Stimulated activated CD4-positive, alpha-beta T cell treated with anti-CD3 and anti-CD28 coated beads, Interleukin-12 subunit alpha, Interleukin-12 subunit beta, amount 100 ng/mL, for 24 hours (primary cell): ENCODE data around the gene ITIH1.
"Not testable (repeated sequence)": the region's sequence is repeated elsewhere in the genome, so short reads cannot be mapped to it uniquely, and the experiment has no call there.

Experiments
- DNase-seq, 2 experiments: peaks; one replicate each; pipeline ENCODE4 v3.0.0-alpha.2; 2020; ENCODE audit warnings: low read depth in 2 of 2

ITIH1 gene

GRCh38 chr3:52774066-52774713 lies 3.2 kb upstream of the ITIH1 start:
- DNase-seq, result no peak

- no peak for DNase-seq
These were observed 2.2 kb upstream of the ITIH1 start for GRCh38 chr3:52774901-52775864.

- no peak for DNase-seq
These were observed 1.5 kb upstream of the ITIH1 start for GRCh38 chr3:52775877-52776276.

GRCh38 chr3:52776486-52776885 lies 913 bp upstream of the ITIH1 start:
- DNase-seq, result not testable (repeated sequence)

- no peak for DNase-seq
These were observed 783 bp downstream of the ITIH1 start for GRCh38 chr3:52777959-52778805.

GRCh38 chr3:52779011-52779836 lies 1.8 kb downstream of the ITIH1 start:
- no peak for DNase-seq

- DNase-seq, result no peak
These were observed 2.6 kb downstream of the ITIH1 start for GRCh38 chr3:52779837-52780585.

GRCh38 chr3:52781741-52782140 lies 4.3 kb downstream of the ITIH1 start:
- no peak for DNase-seq

- DNase-seq, result no peak
These were observed 5.2 kb downstream of the ITIH1 start for GRCh38 chr3:52782412-52783210.

- no peak for DNase-seq
These were observed 5.8 kb downstream of the ITIH1 start for GRCh38 chr3:52783211-52783555.

GRCh38 chr3:52784021-52784621 lies 6.7 kb downstream of the ITIH1 start:
- DNase-seq, result no peak

- no peak for DNase-seq
These were observed 7.7 kb downstream of the ITIH1 start for GRCh38 chr3:52784931-52785590.

GRCh38 chr3:52786330-52787215 lies 9.2 kb downstream of the ITIH1 start:
- DNase-seq, result no peak

GRCh38 chr3:52787246-52787645 lies 9.8 kb downstream of the ITIH1 start:
- no peak for DNase-seq

- no peak for DNase-seq
These were observed 10.6 kb downstream of the ITIH1 start for GRCh38 chr3:52787672-52788625.

GRCh38 chr3:52788890-52789745 lies 11.7 kb downstream of the ITIH1 start:
- no peak for DNase-seq
